ENCODE measurements around the gene CECR2. TPM values are rescaled to one million over a fixed set of nuclear protein-coding genes. Genes with fewer than 3 reads are reported as not detected.
"Not testable (repeated sequence)": the region's sequence is repeated elsewhere in the genome, so short reads cannot be mapped to it uniquely, and the experiment has no call there.

Gene CECR2
- total RNA-seq, 2 experiments from 2014 or later = 0.10 to 0.26 TPM

DNA sequence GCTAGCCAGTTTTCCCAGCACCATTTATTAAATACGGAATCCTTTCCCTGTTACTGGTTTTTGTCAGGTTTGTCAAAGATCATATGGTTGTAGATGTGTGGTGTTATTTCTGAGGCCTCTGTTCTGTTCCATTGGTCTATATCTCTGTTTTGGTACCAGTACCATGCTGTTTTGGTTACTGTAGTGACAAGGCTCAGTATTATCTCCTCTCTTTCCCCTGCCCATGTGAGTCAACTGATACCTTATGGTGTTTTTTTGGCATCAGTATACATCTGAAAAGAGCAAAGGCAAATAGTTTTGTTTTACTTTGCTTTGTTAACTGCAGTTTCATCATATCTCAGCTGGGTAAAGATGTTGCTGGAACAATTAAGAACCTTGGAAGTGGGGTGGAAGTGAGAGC lies 152.7 kb downstream of the CECR2 start:
- not testable (repeated sequence) for H3K9me3 Mint-ChIP-seq, DNase-seq, H3K36me3 Mint-ChIP-seq, H3K27ac Mint-ChIP-seq, H3K4me3 Mint-ChIP-seq, H3K4me1 Mint-ChIP-seq
- H3K27me3 Mint-ChIP-seq = peaks cover 37% of the 10 kb centered on the region

DNA sequence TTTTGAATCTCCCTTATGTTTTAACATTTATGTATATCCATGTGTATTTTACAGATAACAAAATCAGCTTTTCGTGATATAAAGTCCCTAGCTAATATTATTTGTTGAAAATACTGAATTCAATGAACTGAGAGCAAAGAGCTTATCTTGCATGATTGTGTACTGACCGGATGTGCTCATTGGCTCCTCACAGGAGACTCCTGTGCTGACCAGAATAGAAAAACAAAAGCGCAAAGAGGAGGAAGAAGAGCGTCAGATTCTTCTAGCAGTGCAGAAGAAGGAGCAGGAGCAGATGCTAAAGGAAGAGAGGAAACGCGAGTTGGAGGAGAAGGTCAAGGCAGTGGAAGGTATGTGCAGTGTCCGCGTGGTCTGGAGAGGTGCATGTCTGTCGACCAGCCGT lies 154.7 kb downstream of the CECR2 start:
- Mint-ChIP-seq H3K4me3 (no peak overlapping the region), H3K4me1 (peaks cover 4% of the 10 kb centered on the region), H3K27ac (no peak overlapping the region), H3K36me3 (no peaks in the 10 kb centered on the region), H3K27me3 (peaks cover 50% of the 10 kb centered on the region), H3K9me3 (no peaks in the 10 kb centered on the region)
- DNase-seq = no peak

DNA sequence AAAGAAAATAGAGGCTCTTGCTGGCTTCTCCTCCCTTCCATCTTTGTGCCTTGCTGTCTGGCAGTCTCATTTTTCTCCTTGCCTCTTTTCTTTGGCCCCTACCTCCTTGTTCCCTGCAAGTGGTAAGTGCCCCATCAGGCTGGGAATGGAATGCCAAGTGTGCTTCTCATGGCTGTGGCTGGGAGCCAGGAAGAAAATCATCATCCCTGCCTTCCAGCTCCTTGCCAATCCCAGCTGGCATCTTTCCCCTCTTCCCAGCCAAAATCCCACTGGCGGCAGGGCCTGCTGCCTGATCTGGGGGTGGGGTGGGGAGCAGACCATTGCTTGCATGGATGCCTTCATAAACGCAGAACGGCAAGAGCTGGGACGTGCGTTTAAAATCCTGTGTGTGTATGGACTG lies 167.0 kb downstream of the CECR2 start:
- Mint-ChIP-seq H3K9me3 (no peaks in the 10 kb centered on the region), H3K4me3 (no peak overlapping the region), H3K27me3 (no peaks in the 10 kb centered on the region), H3K27ac (no peak overlapping the region), H3K4me1 (no peaks in the 10 kb centered on the region), H3K36me3 (no peaks in the 10 kb centered on the region)
- no peak for DNase-seq

DNA sequence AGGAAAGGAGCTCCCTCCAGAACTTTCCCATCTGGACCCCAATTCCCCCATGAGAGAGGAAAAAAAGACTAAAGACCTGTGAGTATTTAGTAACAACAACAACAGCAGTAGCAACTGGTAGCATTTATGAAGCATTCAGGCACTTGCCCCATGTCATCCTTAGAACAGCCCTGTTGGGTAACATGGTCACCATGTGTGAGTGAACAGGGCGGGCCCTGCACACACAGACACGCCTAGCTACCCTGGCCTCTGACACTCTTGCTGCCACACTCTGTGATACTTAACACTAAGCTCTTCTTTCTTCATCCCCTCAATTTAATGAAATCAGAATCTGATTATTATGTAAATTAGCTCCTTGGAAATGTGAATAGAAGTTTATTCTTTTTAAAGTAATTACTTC lies 167.9 kb downstream of the CECR2 start:
- Mint-ChIP-seq H3K4me3 (no peak overlapping the region), H3K36me3 (no peaks in the 10 kb centered on the region), H3K27me3 (no peaks in the 10 kb centered on the region), H3K4me1 (no peaks in the 10 kb centered on the region), H3K27ac (no peak overlapping the region), H3K9me3 (no peaks in the 10 kb centered on the region)
- DNase-seq = no peak

DNA sequence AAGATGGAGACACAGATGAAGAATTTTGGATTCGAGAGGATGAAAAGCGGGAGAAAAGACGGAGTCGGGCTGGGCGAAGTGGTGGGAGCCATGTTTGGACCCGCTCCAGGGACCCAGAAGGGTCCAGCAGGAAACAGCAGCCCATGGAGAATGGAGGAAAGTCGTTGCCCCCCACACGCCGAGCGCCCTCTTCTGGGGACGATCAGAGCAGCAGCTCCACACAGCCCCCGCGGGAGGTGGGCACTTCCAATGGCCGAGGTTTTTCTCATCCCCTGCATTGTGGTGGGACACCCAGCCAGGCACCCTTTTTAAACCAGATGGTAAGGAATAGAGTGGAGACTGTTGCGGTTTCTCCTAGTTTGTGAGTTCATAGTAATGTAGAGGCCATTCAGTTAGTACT lies 171.2 kb downstream of the CECR2 start:
- Mint-ChIP-seq H3K27ac (no peak overlapping the region), H3K9me3 (no peaks in the 10 kb centered on the region), H3K36me3 (no peaks in the 10 kb centered on the region), H3K4me3 (no peak overlapping the region), H3K4me1 (no peaks in the 10 kb centered on the region), H3K27me3 (no peaks in the 10 kb centered on the region)
- DNase-seq = no peak

DNA sequence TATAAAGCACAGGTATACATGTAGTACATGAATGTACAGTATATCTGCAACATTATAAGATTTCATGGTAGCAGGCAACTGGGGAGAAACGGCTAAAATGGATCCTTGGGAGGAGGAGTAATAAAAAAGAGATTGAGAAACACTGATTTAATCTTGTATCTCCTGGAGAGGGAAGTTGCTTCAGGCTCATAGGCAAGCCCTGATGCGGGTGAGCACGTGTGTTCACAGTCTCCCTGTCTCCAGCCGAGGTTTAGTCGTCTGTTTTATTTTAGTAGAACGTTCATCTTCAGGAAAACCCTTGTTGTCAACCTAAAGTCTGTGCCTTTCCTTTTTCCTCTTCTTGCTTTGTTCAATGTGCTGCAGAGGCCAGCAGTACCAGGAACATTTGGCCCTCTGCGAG lies 172.2 kb downstream of the CECR2 start:
- Mint-ChIP-seq H3K27me3 (no peaks in the 10 kb centered on the region), H3K4me1 (no peaks in the 10 kb centered on the region), H3K27ac (no peak overlapping the region), H3K9me3 (no peaks in the 10 kb centered on the region), H3K4me3 (no peak overlapping the region), H3K36me3 (no peaks in the 10 kb centered on the region)
- DNase-seq = no peak

DNA sequence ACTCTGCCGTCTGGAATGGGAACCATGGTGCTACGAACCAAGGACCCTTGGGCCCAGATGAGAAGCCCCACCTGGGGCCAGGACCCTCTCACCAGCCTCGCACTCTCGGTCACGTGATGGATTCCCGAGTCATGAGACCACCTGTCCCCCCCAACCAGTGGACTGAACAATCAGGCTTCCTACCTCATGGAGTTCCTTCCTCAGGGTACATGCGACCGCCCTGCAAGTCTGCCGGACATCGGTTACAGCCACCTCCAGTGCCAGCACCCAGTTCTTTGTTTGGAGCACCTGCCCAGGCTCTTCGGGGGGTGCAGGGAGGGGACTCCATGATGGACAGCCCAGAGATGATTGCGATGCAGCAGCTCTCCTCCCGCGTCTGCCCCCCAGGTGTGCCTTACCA lies 173.2 kb downstream of the CECR2 start:
- no peaks in the 10 kb centered on the region for H3K27me3 Mint-ChIP-seq
- H3K36me3 Mint-ChIP-seq = no peaks in the 10 kb centered on the region
- H3K4me1 Mint-ChIP-seq = no peaks in the 10 kb centered on the region
- H3K27ac Mint-ChIP-seq = no peak overlapping the region
- no peak for DNase-seq
- no peaks in the 10 kb centered on the region for H3K9me3 Mint-ChIP-seq
- H3K4me3 Mint-ChIP-seq = no peak overlapping the region

DNA sequence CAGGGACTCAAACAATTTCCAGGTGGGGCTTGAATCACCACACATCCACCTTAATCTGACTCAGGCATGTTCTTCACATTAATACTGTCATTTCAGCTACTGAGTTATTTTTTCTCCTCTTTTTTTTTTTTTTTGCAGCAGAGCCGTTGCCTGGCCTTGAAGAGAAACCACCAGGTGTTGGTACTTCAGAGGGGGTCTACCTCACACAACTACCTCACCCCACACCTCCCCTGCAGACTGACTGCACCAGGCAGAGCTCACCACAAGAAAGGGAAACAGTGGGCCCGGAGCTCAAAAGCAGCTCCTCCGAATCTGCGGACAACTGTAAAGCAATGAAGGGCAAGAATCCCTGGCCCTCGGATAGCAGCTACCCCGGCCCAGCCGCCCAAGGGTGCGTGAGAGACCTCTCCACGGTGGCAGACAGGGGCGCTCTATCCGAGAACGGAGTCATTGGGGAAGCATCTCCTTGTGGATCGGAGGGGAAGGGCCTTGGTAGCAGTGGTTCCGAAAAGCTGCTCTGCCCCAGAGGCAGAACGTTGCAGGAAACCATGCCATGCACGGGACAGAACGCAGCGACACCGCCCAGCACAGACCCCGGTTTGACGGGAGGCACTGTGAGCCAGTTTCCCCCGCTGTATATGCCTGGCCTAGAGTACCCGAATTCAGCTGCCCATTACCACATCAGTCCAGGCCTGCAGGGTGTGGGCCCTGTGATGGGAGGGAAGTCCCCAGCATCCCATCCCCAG lies 178.9 kb downstream of the CECR2 start:
- no peaks in the 10 kb centered on the region for H3K36me3 Mint-ChIP-seq
- H3K27ac Mint-ChIP-seq = no peak overlapping the region
- H3K4me3 Mint-ChIP-seq = no peak overlapping the region

DNA sequence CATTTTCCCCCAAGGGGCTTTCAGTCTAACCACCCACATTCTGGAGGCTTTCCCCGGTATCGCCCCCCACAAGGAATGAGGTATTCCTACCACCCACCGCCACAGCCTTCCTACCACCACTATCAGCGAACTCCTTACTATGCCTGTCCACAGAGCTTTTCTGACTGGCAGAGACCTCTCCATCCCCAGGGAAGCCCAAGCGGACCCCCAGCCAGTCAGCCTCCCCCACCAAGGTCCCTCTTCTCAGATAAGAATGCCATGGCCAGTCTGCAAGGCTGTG lies 179.4 kb downstream of the CECR2 start:
- Mint-ChIP-seq H3K27me3 (no peaks in the 10 kb centered on the region), H3K36me3 (no peaks in the 10 kb centered on the region), H3K9me3 (no peaks in the 10 kb centered on the region), H3K4me1 (peaks cover 3% of the 10 kb centered on the region), H3K4me3 (no peak overlapping the region), H3K27ac (no peak overlapping the region)
- no peak for DNase-seq

More for the DNA sequence above, 178.9 kb downstream of the CECR2 start:
- no peak for DNase-seq
- Mint-ChIP-seq H3K27me3 (no peaks in the 10 kb centered on the region), H3K9me3 (no peaks in the 10 kb centered on the region), H3K4me1 (peaks cover 3% of the 10 kb centered on the region)

DNA sequence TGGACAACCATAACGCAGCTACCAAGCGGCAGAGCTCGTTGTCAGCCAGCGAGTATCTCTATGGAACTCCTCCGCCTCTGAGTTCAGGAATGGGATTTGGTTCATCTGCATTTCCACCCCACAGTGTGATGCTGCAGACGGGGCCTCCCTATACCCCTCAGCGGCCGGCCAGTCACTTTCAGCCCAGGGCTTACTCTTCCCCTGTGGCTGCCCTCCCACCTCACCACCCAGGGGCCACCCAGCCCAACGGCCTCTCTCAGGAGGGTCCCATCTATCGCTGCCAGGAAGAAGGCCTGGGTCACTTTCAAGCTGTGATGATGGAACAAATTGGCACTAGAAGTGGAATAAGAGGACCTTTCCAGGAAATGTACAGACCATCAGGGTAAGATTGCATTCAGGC lies 179.9 kb downstream of the CECR2 start:
- H3K4me1 Mint-ChIP-seq = peaks cover 3% of the 10 kb centered on the region
- H3K27me3 Mint-ChIP-seq = no peaks in the 10 kb centered on the region
- H3K27ac Mint-ChIP-seq = no peak overlapping the region
- H3K36me3 Mint-ChIP-seq = no peaks in the 10 kb centered on the region
- no peak overlapping the region for H3K4me3 Mint-ChIP-seq
- DNase-seq = no peak
- H3K9me3 Mint-ChIP-seq = no peaks in the 10 kb centered on the region

DNA sequence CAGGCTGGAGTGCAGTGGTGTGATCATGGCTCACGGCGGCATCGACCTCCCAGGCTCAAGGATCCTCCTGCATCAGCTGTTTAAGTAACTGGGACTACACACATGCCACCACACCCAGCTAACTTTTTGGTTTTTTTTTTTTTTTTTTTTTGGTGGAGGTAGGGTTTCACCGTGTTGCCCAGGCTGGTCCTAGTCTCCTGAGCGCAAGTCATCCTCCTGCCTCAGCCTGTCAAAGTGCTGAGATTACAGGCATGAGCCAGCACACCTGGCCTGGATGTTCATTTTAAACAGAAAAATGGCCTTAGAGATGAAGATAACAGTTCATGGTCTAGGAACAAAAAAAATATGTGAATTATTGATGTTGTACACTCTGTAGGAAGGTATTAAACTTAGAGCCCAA lies 180.4 kb downstream of the CECR2 start:
- no peaks in the 10 kb centered on the region for H3K36me3 Mint-ChIP-seq
- H3K9me3 Mint-ChIP-seq = no peaks in the 10 kb centered on the region
- no peak overlapping the region for H3K27ac Mint-ChIP-seq
- DNase-seq = no peak
- H3K4me1 Mint-ChIP-seq = peaks cover 3% of the 10 kb centered on the region
- H3K4me3 Mint-ChIP-seq = no peak overlapping the region
- no peaks in the 10 kb centered on the region for H3K27me3 Mint-ChIP-seq

DNA sequence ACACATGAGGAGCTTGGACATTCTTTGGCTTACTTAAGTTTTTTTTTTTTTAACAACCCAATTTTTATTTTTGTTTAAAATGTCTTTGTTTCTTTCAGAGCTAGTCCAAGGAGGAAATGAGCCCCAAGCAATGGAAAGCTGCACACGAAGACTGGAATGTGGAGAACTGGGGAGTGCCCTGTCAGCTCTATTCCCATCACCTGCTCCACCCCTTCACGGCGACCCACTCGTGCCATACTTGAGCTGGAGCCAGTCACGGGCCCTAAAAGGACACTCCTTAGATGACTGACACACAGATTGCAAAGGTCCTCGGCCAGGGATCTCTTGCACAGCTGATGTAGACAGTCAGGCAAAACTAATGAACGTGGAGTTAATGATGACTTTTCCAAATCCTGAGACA lies 183.5 kb downstream of the CECR2 start:
- Mint-ChIP-seq H3K36me3 (no peaks in the 10 kb centered on the region), H3K27ac (no peak overlapping the region), H3K27me3 (no peaks in the 10 kb centered on the region), H3K4me1 (peaks cover 3% of the 10 kb centered on the region), H3K9me3 (no peaks in the 10 kb centered on the region), H3K4me3 (no peak overlapping the region)
- no peak for DNase-seq

DNA sequence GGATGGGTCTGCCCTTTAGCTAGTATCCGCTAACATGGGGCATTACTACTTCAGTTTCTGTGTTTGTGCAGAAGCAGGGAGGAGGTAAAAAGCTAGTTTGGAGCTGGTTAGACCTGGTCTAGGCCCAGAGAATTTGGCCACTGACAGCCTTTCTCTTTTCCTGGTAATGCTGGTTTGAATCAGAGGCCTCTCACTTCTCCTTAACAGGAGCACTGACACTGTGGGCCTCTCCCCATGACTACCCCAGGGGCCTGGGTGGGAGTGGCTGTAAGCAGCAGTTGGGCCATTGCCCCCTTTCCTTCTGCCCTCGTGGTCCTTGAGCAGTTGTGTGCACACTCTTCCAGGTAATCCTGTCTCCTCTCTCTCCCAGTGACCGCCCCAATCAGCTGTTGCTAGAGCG lies 185.6 kb downstream of the CECR2 start:
- no peak overlapping the region for H3K4me3 Mint-ChIP-seq

DNA sequence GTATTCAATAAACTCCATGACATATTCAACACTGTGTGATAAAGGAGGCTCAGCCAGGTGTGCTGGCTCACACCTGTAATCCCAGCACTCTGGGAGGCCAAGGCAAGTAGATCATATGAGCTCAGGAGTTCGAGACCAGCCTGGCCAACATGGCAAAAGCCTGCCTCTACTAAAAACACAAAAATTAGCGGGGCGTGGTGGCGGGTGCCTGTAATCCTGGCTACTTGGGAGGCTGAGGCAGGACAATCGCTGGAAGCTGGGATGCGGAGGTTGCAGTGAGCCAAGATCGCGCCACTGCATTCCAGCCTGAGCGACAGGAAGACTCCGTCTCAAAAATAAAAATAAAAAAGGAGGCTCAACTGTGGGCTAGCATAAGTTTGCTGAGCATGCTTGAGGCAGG lies 189.9 kb downstream of the CECR2 start:
- Mint-ChIP-seq H3K9me3 (no peaks in the 10 kb centered on the region), H3K36me3 (no peaks in the 10 kb centered on the region), H3K4me1 (no peaks in the 10 kb centered on the region), H3K27me3 (peaks cover 3% of the 10 kb centered on the region), H3K4me3 (no peak overlapping the region), H3K27ac (no peak overlapping the region)
- no peak for DNase-seq

More for the DNA sequence above, 185.6 kb downstream of the CECR2 start:
- H3K27me3 Mint-ChIP-seq = peaks cover 3% of the 10 kb centered on the region
- H3K36me3 Mint-ChIP-seq = no peaks in the 10 kb centered on the region
- no peaks in the 10 kb centered on the region for H3K9me3 Mint-ChIP-seq
- H3K27ac Mint-ChIP-seq = no peak overlapping the region
- H3K4me1 Mint-ChIP-seq = no peaks in the 10 kb centered on the region
- no peak for DNase-seq

DNA sequence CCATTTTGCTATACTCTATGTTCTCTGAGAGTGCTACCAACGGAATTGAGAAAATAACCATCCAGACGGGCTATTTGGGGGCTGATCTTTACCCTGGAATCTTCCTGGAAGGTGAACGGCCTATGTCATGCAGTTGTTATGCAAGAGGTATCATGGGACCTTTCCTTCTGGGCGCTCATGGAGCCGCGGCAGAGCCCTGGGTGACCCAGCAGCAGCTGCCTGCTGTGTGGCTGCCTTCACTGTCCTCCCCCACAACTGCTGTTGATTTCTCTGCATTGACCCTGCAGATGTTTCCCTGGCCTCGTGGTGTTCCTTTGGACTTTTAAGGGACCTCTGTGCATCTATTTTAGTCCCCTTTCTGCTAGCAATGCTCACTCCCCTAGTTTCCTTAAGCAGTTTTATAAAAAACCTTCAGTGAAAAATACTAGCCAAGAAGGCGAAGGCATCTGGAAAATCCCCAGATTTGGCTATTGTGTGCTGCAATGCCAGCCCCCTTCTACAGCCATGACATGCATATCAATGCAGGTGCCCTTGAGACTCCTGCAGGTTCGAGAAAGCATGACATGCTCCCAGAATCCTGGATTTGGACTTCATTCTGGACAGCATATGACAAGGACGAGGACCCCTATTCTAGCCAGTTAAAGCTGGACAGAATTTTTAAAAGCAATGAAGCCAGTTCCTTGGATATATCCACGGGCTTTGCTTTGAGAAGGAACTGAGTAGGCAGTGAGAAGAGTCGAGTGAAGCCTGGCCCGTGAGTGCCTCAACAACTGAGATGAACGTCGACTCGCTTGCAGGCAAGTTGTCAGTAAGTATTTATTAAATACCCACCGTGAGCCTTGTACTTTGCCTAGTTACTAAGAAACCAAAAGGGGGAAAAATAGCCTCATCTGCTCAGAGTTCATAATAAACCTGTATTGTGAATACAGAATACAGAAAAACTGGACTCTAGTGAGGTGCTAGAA lies 193.9 kb downstream of the CECR2 start, which contains the start of gene SLC25A18:
Gene SLC25A18 (plus strand): TSS at position 593 of the 965 bp plus-strand sequence. CDS start 16,447 bp downstream, outside the sequence.
- no peak for DNase-seq
- H3K27ac Mint-ChIP-seq = no peak within 1 kb of the TSS
- no peaks in the 10 kb centered on the region for H3K36me3 Mint-ChIP-seq
- no peaks in the 10 kb centered on the region for H3K9me3 Mint-ChIP-seq
- no peak within 1 kb of the TSS for H3K4me3 Mint-ChIP-seq
- H3K4me1 Mint-ChIP-seq = no peaks in the 10 kb centered on the region
- H3K27me3 Mint-ChIP-seq = peaks cover 3% of the 10 kb centered on the region

Data from activated naive CD8-positive, alpha-beta T cell treated with anti-CD3 and anti-CD28 coated beads for 36 hours (primary cell).